Glutamatergic neuron (in vitro differentiated cells): Measurements from ENCODE around the gene CFAP119. TPM values are rescaled to one million over a fixed set of nuclear protein-coding genes. Genes with fewer than 3 reads are reported as not detected.

Experiments
- DNase-seq: peaks from one replicate; pipeline ENCODE4 v3.0.0; 2022
- H3K27ac Mint-ChIP-seq: one replicate; pipeline ENCODE4 v1.8.0; 2020; ENCODE audit warnings: mild to moderate bottlenecking, mixed read lengths, inconsistent platforms; ENCODE audit not compliant: unreplicated experiment
- H3K27me3 Mint-ChIP-seq: one replicate; pipeline ENCODE4 v1.8.0; 2020; ENCODE audit warnings: mild to moderate bottlenecking, moderate library complexity, mixed read lengths, inconsistent platforms; ENCODE audit not compliant: unreplicated experiment
- H3K36me3 Mint-ChIP-seq: one replicate; pipeline ENCODE4 v1.8.0; 2020; ENCODE audit warnings: mild to moderate bottlenecking, mixed read lengths, inconsistent platforms; ENCODE audit not compliant: unreplicated experiment
- H3K4me1 Mint-ChIP-seq: one replicate; pipeline ENCODE4 v1.8.0; 2020; ENCODE audit warnings: mild to moderate bottlenecking, low read depth, mixed read lengths, inconsistent platforms; ENCODE audit not compliant: unreplicated experiment
- H3K4me3 Mint-ChIP-seq: one replicate; pipeline ENCODE4 v1.8.0; 2020; ENCODE audit warnings: mild to moderate bottlenecking, mixed read lengths, inconsistent platforms; ENCODE audit not compliant: unreplicated experiment
- H3K9me3 Mint-ChIP-seq: one replicate; pipeline ENCODE4 v1.8.0; 2020; ENCODE audit warnings: mild to moderate bottlenecking, moderate library complexity, mixed read lengths, inconsistent platforms; ENCODE audit not compliant: unreplicated experiment
- total RNA-seq: library from RNA; stranded (reverse); fragmentation: NEBNext Ultra II Directional; extraction: Animal tissue kit (Norgen Biotek cat#: 25700); gene quantifications from one replicate; pipeline ENCODE4 v1.2.1, GENCODE V29; 2021; ENCODE audit not compliant: unreplicated experiment
- TF ChIP-seq, protein P1 (sequence below): fragments of 200-600 bp; sonication (generic); IDR thresholded peaks from one replicate; pipeline ENCODE4 v1.5.0; 2021; ENCODE audit not compliant: partially characterized antibody, unreplicated experiment

Gene CFAP119
- total RNA-seq, 1 donor from 2014 or later, result 10.9 TPM

DNA sequence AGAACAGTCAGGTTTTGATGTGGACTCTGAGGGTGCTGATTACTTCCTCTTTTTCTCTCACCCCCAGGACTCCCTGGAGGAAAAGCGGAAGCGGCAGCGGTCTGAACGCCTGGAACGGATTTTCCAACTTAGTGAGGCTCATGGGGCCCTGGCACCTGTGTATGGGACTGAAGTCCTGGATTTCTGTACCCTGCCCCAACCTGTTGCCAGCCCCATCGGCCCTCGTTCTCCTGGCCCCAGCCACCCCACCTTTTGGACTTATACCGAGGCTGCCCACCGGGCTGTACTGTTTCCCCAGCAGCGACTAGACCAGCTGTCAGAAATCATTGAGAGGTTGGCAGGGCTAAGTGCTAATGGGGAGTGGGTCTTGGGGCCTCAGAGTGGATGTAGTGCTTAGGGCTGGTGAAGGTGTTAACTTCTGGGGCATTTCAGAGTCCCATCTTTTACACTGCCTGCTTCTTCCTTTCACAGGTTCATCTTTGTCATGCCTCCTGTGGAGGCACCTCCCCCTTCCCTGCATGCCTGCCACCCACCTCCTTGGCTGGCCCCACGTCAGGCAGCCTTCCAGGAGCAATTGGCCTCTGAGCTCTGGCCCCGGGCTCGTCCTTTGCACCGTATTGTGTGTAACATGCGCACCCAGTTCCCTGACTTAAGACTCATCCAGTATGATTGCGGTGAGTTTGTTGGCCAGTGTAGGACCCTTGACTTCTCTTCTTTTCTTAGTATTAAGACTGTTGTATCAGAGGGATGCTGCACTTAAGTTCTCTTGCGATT is 32.8 kb downstream of the CFAP119 start:
- TF ChIP-seq, protein P1, sequence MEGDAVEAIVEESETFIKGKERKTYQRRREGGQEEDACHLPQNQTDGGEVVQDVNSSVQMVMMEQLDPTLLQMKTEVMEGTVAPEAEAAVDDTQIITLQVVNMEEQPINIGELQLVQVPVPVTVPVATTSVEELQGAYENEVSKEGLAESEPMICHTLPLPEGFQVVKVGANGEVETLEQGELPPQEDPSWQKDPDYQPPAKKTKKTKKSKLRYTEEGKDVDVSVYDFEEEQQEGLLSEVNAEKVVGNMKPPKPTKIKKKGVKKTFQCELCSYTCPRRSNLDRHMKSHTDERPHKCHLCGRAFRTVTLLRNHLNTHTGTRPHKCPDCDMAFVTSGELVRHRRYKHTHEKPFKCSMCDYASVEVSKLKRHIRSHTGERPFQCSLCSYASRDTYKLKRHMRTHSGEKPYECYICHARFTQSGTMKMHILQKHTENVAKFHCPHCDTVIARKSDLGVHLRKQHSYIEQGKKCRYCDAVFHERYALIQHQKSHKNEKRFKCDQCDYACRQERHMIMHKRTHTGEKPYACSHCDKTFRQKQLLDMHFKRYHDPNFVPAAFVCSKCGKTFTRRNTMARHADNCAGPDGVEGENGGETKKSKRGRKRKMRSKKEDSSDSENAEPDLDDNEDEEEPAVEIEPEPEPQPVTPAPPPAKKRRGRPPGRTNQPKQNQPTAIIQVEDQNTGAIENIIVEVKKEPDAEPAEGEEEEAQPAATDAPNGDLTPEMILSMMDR, result no peak
- peaks cover 2% of the 10 kb centered on the region for H3K9me3 Mint-ChIP-seq
- H3K27ac Mint-ChIP-seq, result no peak overlapping the region
- H3K36me3 Mint-ChIP-seq, result peaks cover 3% of the 10 kb centered on the region
- H3K27me3 Mint-ChIP-seq, result peaks cover 2% of the 10 kb centered on the region
- no peak overlapping the region for H3K4me3 Mint-ChIP-seq
- no peaks in the 10 kb centered on the region for H3K4me1 Mint-ChIP-seq
- DNase-seq, result no peak

GRCh38 chr16:30728321-30728720 is 33.5 kb downstream of the CFAP119 start:
- no peak overlapping the region for H3K4me3 Mint-ChIP-seq
- no peak for DNase-seq
- peaks cover 8% of the 10 kb centered on the region for H3K9me3 Mint-ChIP-seq
- TF ChIP-seq, protein P1, result no peak
- H3K36me3 Mint-ChIP-seq, result peaks cover 11% of the 10 kb centered on the region
- no peak overlapping the region for H3K27ac Mint-ChIP-seq
- H3K4me1 Mint-ChIP-seq, result no peaks in the 10 kb centered on the region
- H3K27me3 Mint-ChIP-seq, result peaks cover 10% of the 10 kb centered on the region

- TF ChIP-seq, protein P1, result no peak
- Mint-ChIP-seq H3K4me3 (no peak overlapping the region), H3K4me1 (no peaks in the 10 kb centered on the region), H3K27ac (no peak overlapping the region), H3K27me3 (peaks cover 12% of the 10 kb centered on the region), H3K36me3 (peaks cover 17% of the 10 kb centered on the region), H3K9me3 (peaks cover 9% of the 10 kb centered on the region)
- DNase-seq, result no peak
Measured at GRCh38 chr16:30725418-30725792, 36.5 kb downstream of the CFAP119 start.

DNA sequence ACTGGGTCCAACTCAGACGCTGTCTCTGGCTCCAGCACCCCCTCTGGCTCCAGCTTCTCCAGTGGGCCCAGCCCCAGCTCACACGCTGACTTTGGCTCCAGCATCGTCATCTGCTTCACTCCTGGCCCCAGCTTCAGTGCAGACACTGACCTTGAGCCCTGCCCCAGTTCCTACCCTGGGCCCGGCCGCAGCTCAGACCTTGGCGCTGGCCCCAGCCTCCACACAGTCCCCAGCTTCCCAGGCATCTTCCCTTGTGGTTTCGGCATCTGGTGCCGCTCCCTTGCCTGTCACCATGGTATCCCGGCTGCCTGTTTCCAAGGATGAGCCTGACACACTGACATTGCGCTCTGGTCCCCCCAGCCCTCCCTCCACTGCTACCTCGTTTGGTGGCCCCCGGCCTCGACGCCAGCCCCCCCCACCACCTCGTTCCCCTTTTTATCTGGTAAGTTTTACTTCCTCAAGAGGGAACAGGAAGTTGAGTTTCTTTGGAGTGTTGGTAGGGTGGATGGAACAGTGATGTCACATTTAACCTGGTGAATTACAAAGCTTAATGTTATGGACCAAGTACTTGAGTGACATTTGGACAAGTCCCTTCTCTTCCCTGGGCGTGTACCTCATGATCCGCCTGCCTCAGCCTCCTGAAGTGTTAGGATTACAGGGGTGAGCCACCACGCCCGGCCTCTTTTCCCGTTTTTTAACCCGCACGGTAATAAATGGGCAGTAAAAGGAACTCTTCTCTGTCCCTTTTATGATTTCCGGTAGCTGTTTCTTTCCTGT is 37.0 kb downstream of the CFAP119 start:
- DNase-seq, result no peak
- Mint-ChIP-seq H3K27ac (no peak overlapping the region), H3K4me3 (no peak overlapping the region), H3K36me3 (peaks cover 17% of the 10 kb centered on the region), H3K4me1 (no peaks in the 10 kb centered on the region), H3K9me3 (peaks cover 9% of the 10 kb centered on the region), H3K27me3 (peaks cover 16% of the 10 kb centered on the region)
- TF ChIP-seq, protein P1, result no peak

DNA sequence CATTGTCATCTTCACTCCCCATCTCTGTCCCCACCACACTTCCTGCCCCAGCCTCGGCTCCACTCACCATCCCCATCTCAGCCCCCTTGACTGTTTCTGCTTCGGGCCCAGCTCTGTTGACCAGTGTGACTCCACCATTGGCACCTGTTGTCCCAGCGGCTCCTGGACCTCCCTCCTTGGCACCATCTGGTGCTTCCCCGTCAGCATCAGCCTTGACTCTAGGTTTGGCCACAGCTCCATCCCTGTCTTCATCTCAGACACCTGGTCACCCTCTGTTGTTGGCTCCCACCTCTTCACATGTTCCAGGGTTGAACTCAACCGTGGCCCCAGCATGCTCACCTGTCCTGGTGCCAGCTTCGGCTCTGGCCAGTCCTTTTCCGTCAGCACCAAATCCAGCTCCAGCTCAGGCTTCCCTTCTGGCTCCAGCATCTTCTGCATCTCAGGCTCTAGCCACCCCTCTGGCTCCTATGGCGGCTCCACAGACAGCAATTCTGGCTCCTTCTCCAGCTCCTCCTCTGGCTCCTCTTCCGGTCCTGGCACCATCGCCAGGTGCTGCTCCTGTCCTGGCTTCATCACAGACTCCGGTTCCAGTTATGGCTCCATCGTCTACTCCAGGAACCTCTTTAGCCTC is 38.0 kb downstream of the CFAP119 start:
- Mint-ChIP-seq H3K27me3 (peaks cover 16% of the 10 kb centered on the region), H3K9me3 (peaks cover 9% of the 10 kb centered on the region), H3K27ac (no peak overlapping the region), H3K4me1 (no peaks in the 10 kb centered on the region), H3K36me3 (peaks cover 17% of the 10 kb centered on the region), H3K4me3 (no peak overlapping the region)
- DNase-seq, result no peak
- TF ChIP-seq, protein P1, result no peak
